Superior temporal gyrus (tissue), 1 donor: ENCODE data around the gene SKAP2.

Source experiments
- DNase-seq: peaks from one replicate; pipeline ENCODE4 v3.0.0-alpha.2; 2016; ENCODE audit errors: extremely low spot score

SKAP2 gene

GRCh38 chr7:26638140-26638539 lies 226.2 kb downstream of the SKAP2 start:
- DNase-seq: no peak

GRCh38 chr7:26637610-26638009 lies 226.8 kb downstream of the SKAP2 start:
- DNase-seq: no peak

GRCh38 chr7:26636808-26637207 lies 227.6 kb downstream of the SKAP2 start:
- DNase-seq: no peak

GRCh38 chr7:26633557-26633956 lies 230.8 kb downstream of the SKAP2 start:
- no peak for DNase-seq

- DNase-seq: no peak
Observed at GRCh38 chr7:26631601-26632000, 232.8 kb downstream of the SKAP2 start.

GRCh38 chr7:26630941-26631580 lies 233.3 kb downstream of the SKAP2 start:
- DNase-seq: no peak

GRCh38 chr7:26630361-26630760 lies 234.0 kb downstream of the SKAP2 start:
- DNase-seq: no peak

GRCh38 chr7:26629696-26630095 lies 234.7 kb downstream of the SKAP2 start:
- no peak for DNase-seq

GRCh38 chr7:26627891-26628341 lies 236.5 kb downstream of the SKAP2 start:
- DNase-seq: no peak

- no peak for DNase-seq
Observed at GRCh38 chr7:26627221-26627620, 237.2 kb downstream of the SKAP2 start.

GRCh38 chr7:26626687-26627086 lies 237.7 kb downstream of the SKAP2 start:
- DNase-seq: no peak

- no peak for DNase-seq
Observed at GRCh38 chr7:26626156-26626555, 238.2 kb downstream of the SKAP2 start.

- no peak for DNase-seq
Observed at GRCh38 chr7:26625286-26625685, 239.1 kb downstream of the SKAP2 start.

- DNase-seq: no peak
Observed at GRCh38 chr7:26624839-26625238, 239.6 kb downstream of the SKAP2 start.

- no peak for DNase-seq
Observed at GRCh38 chr7:26624431-26624830, 240.0 kb downstream of the SKAP2 start.

GRCh38 chr7:26620352-26620751 lies 244.0 kb downstream of the SKAP2 start:
- DNase-seq: no peak

GRCh38 chr7:26619348-26619984 lies 244.9 kb downstream of the SKAP2 start:
- no peak for DNase-seq

- DNase-seq: no peak
Observed at GRCh38 chr7:26618898-26619297, 245.5 kb downstream of the SKAP2 start.

GRCh38 chr7:26618449-26618848 lies 245.9 kb downstream of the SKAP2 start:
- DNase-seq: no peak
